NCI-H1694 (cell line): Measurements from ENCODE around the gene DTL.
A peak's percentile ranks its signal among the peaks of the same experiment; 100 is the strongest.
"Not testable (repeated sequence)": the region's sequence is repeated elsewhere in the genome, so short reads cannot be mapped to it uniquely, and the experiment has no call there.

Source experiments
- DNase-seq: peaks from one replicate; lab custom pipeline; 2025; lab: John Stamatoyannopoulos, UW

DTL gene

GRCh38 chr1:212035123-212035834 lies at the start of gene DTL, which contains the start of gene INTS7:
DTL (plus strand) TSS chr1:212035748; CDS start chr1:212035891, 143 bp downstream.
INTS7 (minus strand) TSS chr1:212035557; CDS start chr1:212035437, 120 bp downstream.
- DNase-seq, result peak; percentile 83

GRCh38 chr1:211986628-211987254 lies 48.8 kb upstream of the DTL start:
- no peak for DNase-seq

GRCh38 chr1:211991695-211992094 lies 43.9 kb upstream of the DTL start:
- DNase-seq, result no peak

- DNase-seq, result not testable (repeated sequence)
Observed at GRCh38 chr1:211997426-211997825, 38.1 kb upstream of the DTL start.

GRCh38 chr1:212002536-212002935 lies 33.0 kb upstream of the DTL start:
- DNase-seq, result no peak

- no peak for DNase-seq
Observed at GRCh38 chr1:212004895-212005608, 30.5 kb upstream of the DTL start.

GRCh38 chr1:212007178-212007577 lies 28.4 kb upstream of the DTL start:
- no peak for DNase-seq

GRCh38 chr1:212007886-212008285 lies 27.7 kb upstream of the DTL start:
- DNase-seq, result no peak

- no peak for DNase-seq
Observed at GRCh38 chr1:212009561-212009960, 26.0 kb upstream of the DTL start.

- DNase-seq, result no peak
Observed at GRCh38 chr1:212010004-212010403, 25.5 kb upstream of the DTL start.

- DNase-seq, result peak; percentile 24
Observed at GRCh38 chr1:212012034-212012740, 23.4 kb upstream of the DTL start.

- DNase-seq, result no peak
Observed at GRCh38 chr1:212013672-212014071, 21.9 kb upstream of the DTL start.

- no peak for DNase-seq
Observed at GRCh38 chr1:212020975-212021374, 14.6 kb upstream of the DTL start.

GRCh38 chr1:212021563-212021962 lies 14.0 kb upstream of the DTL start:
- no peak for DNase-seq

GRCh38 chr1:212022908-212023307 lies 12.6 kb upstream of the DTL start:
- DNase-seq, result not testable (repeated sequence)

GRCh38 chr1:212024469-212025149 lies 10.9 kb upstream of the DTL start:
- DNase-seq, result no peak

- DNase-seq, result not testable (repeated sequence)
Observed at GRCh38 chr1:212027727-212028126, 7.8 kb upstream of the DTL start.

- DNase-seq, result no peak
Observed at GRCh38 chr1:212030936-212031528, 4.5 kb upstream of the DTL start.

- DNase-seq, result no peak
Observed at GRCh38 chr1:212034516-212035122, 929 bp upstream of the DTL start.

GRCh38 chr1:212035835-212036605 lies 472 bp downstream of the DTL start:
- no peak for DNase-seq
